Stimulated activated CD4-positive, alpha-beta T cell treated with anti-CD3 and anti-CD28 coated beads, TNF-alpha, amount 100 ng/mL, for 24 hours (primary cell): ENCODE results near the gene GPR31.
"Not testable (repeated sequence)": the region's sequence is repeated elsewhere in the genome, so short reads cannot be mapped to it uniquely, and the experiment has no call there.

Experiments
- DNase-seq, 3 experiments: peaks; one replicate each; pipeline ENCODE4 v3.0.0-alpha.2; 2020; ENCODE audit warnings: low read depth in 3 of 3

The GPR31 gene

GRCh38 chr6:167157863-167158262 lies at the start of gene GPR31:
Gene GPR31, minus strand, starts transcription at chr6:167157980. Its CDS starts 149 bp downstream, at chr6:167157831.
- no peak for DNase-seq

GRCh38 chr6:167207527-167207926 lies 49.7 kb upstream of the GPR31 start:
- no peak for DNase-seq

GRCh38 chr6:167205316-167205715 lies 47.5 kb upstream of the GPR31 start:
- DNase-seq, result not testable (repeated sequence)

GRCh38 chr6:167204059-167204348 lies 46.2 kb upstream of the GPR31 start:
- not testable (repeated sequence) for DNase-seq

GRCh38 chr6:167203261-167204058 lies 45.7 kb upstream of the GPR31 start:
- DNase-seq, result not testable (repeated sequence)

- DNase-seq, result not testable (repeated sequence)
These were observed 44.8 kb upstream of the GPR31 start for GRCh38 chr6:167202613-167203012.

- DNase-seq, result no peak
These were observed 43.0 kb upstream of the GPR31 start for GRCh38 chr6:167200806-167201205.

GRCh38 chr6:167195941-167196610 lies 38.3 kb upstream of the GPR31 start:
- not testable (repeated sequence) for DNase-seq

GRCh38 chr6:167193515-167194125 lies 35.8 kb upstream of the GPR31 start:
- DNase-seq, result not testable (repeated sequence)

GRCh38 chr6:167191043-167191583 lies 33.3 kb upstream of the GPR31 start:
- DNase-seq, result not testable (repeated sequence)

- DNase-seq, result not testable (repeated sequence)
These were observed 29.5 kb upstream of the GPR31 start for GRCh38 chr6:167187275-167187674.

- DNase-seq, result not testable (repeated sequence)
These were observed 27.3 kb upstream of the GPR31 start for GRCh38 chr6:167185101-167185500.

- not testable (repeated sequence) for DNase-seq
These were observed 25.1 kb upstream of the GPR31 start for GRCh38 chr6:167182913-167183314.

GRCh38 chr6:167181351-167181750 lies 23.6 kb upstream of the GPR31 start:
- not testable (repeated sequence) for DNase-seq

- not testable (repeated sequence) for DNase-seq
These were observed 22.3 kb upstream of the GPR31 start for GRCh38 chr6:167180086-167180485.

- DNase-seq, result not testable (repeated sequence)
These were observed 21.3 kb upstream of the GPR31 start for GRCh38 chr6:167178896-167179655.

- not testable (repeated sequence) for DNase-seq
These were observed 19.5 kb upstream of the GPR31 start for GRCh38 chr6:167177271-167177670.

- not testable (repeated sequence) for DNase-seq
These were observed 14.2 kb upstream of the GPR31 start for GRCh38 chr6:167172011-167172410.

- not testable (repeated sequence) for DNase-seq
These were observed 13.5 kb upstream of the GPR31 start for GRCh38 chr6:167171300-167171699.

- not testable (repeated sequence) for DNase-seq
These were observed 12.1 kb upstream of the GPR31 start for GRCh38 chr6:167169867-167170266.

GRCh38 chr6:167168296-167168695 lies 10.5 kb upstream of the GPR31 start:
- not testable (repeated sequence) for DNase-seq

GRCh38 chr6:167167699-167168098 lies 9.9 kb upstream of the GPR31 start:
- DNase-seq, result not testable (repeated sequence)
